ENCODE measurements around the gene TPBGL. TPM values are rescaled to one million over a fixed set of nuclear protein-coding genes. Genes with fewer than 3 reads are reported as not detected.

TPBGL gene
- total RNA-seq: not detected in 2 replicates

DNA sequence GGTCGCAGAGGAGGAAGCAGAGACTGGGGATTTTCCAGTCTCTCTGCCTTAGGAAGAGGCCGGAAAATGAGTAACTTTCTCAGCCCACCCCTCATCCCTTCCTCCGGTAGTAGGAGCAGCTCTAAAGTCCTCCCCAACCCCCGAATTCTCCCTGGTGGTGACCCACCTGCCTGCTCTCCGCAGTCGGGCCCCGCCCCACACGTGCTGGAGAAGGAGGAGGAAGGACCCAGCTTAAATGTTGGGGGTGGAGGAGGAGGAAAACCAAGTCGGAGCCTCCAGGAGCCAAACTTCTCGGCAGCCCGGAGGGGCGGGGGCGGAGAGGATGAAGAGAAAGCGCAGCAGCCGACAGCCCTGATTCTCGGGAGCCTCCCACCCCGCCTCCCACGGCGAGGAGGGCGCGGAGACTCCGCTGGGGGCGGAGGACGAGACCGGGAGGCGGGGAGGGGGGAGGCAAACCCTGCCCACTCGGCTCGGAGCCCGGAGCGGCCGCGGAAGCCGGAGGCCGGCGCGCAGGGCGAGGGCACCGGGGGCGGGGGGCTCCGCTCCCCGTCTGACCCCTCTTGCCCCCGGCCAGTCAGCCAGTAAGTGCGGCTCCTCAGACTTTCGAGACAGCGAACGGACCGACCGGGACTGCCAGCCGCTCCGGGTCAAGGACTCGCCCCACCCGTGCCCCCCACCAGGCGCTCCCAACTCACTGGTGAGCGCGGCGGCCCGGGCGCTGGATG, at the start of gene TPBGL:
TPBGL (plus strand) TSS at position 464 of the 725 bp plus-strand sequence. CDS start 276 bp downstream, outside the sequence.

Other genes with a start within 250 kb of the TPBGL start
- not detected in 2 replicates for gene OR2AT4, start 143.9 kb upstream of the TPBGL start, total RNA-seq
- gene SLCO2B1, start 89.7 kb upstream of the TPBGL start, total RNA-seq: not detected in 2 replicates
- gene ARRB1, start 110.9 kb downstream of the TPBGL start, total RNA-seq: 7.6 and 8.1 TPM in 2 replicates
- 2,208 and 2,256 TPM in 2 replicates for gene RPS3, start 158.7 kb downstream of the TPBGL start, total RNA-seq
- 0.29 and 1.8 TPM in 2 replicates for gene KLHL35, start 192.4 kb downstream of the TPBGL start, total RNA-seq